ENCODE results near the gene PNPLA8.
A peak's percentile ranks its signal among the peaks of the same experiment; 100 is the strongest.
"Not testable (repeated sequence)": the region's sequence is repeated elsewhere in the genome, so short reads cannot be mapped to it uniquely, and the experiment has no call there.

The PNPLA8 gene

DNA sequence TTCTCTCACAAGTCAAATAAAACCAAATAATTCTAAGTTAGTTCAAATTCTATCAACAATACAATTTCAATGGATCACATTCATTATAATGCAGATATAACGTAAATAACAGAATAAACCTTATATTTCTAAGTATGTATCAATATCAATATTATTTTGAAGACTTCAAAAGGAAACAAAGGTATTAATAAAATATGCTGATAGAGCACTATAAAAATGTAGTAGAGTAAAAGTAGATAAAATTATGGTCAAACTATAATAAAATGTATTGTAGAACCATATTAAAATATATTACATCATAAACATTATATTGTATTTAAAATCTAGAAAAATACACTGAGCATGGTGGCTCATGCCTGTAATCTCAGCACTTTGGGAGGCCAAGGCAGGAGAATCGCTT, 46.2 kb downstream of the PNPLA8 start:
- DNase-seq (ENCODE audit: low read depth, low spot score): no peak

DNA sequence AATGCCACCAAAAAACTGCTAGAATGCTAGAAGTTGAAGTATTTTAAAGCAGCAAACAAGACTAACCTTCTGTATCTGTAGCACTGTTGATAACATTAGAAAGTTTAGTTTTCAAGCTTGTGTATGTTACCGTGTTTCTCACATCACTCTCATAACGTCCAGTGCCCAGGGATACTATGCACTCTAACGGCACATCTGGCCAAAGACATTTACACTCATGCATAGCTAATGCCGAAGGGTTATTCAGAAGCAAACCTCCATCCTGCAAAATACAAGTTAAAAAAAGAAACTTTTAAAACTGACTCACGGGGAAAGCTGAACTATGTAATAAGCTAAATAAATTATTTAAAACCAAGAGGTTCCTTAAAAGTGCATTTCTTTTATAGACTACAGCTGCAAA, 46.8 kb downstream of the PNPLA8 start:
- no peak for DNase-seq (ENCODE audit: low read depth, low spot score)

DNA sequence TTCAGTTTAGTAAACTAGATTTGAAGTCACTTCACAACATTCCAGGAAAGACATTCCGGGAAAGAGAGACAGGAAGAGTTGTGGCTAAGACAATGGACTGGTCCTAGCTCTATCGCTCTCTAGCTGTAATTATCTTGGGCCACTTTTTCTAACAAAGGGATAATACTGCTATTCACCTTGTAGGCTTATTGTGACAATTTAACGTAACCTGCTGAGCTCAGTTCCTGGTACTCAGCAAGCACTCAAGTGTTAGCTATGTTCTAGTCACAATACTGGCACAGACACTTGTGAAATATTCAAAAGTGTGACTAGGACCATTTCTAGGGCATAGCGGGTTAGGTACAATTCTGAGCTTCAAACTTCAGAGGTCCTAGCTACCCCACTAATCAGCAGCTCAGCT, 57.7 kb downstream of the PNPLA8 start:
- DNase-seq (ENCODE audit: low read depth, low spot score): no peak

DNA sequence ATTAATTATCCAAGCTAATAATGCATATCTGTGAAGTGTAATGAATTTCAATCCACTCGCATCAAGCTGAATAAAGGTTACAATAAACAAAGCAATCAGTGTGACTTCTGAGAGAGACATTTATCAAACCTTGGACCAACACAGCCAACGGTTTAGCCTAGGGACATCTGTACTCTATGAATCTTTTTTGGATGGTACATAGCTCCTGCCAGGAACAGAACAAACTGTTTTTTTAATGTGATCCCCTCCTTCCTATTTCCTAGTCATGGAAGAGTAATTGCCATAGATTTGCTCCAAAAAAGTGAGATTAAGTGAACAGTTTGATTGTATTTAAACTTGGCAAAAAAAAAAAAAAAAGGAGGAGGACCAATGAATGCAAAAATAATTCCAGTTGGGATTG, 58.5 kb downstream of the PNPLA8 start:
- DNase-seq (ENCODE audit: low read depth, low spot score): no peak

DNA sequence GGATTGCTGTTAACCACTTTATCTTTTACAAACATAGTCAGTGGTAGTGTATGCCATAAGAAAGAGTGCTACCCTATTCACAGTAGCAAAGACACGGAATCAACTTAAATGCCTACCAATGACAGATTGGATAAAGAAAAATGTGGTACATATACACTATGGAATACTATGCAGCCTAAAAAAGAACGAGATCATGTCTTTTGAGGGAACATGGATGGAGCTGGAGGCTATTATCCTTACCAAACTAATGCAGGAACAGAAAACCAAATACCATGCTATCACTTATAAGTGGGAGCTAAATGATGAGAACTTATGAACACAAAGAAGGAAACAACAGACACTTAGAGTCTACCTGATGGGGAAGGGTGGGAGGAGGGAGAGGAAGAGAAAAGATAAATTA, 59.6 kb downstream of the PNPLA8 start:
- DNase-seq (ENCODE audit: low read depth, low spot score): not testable (repeated sequence)

DNA sequence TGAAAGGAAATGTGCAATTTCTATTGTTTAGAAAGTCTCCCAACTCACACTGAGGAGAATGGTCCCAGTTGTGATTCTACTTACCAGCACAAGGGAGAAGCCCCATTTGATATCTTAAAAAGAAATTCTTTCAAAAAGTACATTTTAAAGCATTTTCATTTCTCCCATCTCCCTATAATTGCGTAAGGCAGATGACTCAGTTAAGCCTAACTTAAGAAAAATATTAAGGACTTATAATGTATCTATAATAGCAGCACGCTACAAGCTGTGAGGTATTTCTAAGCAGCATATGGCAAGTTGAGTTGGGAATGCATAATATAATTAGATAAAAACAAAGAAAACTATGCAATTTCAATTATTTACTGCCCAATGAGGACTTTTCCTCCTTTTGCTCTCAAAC, 61.2 kb downstream of the PNPLA8 start:
- no peak for DNase-seq (ENCODE audit: low read depth, low spot score)

DNA sequence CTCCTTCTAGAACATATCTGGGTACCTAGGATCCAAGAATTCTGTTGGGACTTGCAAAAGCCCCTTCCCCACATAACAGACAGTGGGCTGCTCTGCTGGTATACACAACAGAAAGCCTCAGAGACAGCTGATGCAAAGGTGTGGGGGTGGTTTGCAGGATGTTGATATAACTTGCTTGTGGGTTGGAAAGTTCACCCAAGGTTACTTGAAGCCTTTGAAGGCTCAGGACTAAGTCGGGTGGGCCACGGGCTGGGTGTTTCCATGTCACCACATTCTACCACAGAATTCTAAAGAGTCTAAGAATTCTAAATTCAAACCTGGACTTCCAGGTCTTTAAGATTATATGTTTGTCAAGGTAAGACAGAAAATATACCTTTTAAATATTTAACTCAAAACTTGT, 62.3 kb downstream of the PNPLA8 start:
- no peak for DNase-seq (ENCODE audit: low read depth, low spot score)

DNA sequence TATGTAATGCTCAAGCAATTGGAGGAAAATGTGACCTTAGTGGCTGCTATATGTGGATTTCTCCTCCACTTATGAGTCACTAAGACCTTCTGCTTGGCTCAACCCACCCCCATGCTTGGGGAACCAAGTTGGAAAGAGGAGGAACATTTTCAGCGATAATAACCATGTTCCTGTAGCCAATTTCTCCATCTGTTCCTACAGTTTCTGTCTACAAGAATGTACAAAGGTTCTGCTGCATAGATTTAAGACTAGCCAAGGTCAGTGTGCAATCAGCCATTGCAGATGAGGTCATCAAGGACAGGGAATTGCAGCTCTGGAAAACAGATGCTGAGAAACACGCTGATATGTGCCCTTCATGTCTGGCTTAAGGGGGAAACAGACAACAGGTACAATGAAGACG, 64.1 kb downstream of the PNPLA8 start:
- DNase-seq (ENCODE audit: low read depth, low spot score): no peak

DNA sequence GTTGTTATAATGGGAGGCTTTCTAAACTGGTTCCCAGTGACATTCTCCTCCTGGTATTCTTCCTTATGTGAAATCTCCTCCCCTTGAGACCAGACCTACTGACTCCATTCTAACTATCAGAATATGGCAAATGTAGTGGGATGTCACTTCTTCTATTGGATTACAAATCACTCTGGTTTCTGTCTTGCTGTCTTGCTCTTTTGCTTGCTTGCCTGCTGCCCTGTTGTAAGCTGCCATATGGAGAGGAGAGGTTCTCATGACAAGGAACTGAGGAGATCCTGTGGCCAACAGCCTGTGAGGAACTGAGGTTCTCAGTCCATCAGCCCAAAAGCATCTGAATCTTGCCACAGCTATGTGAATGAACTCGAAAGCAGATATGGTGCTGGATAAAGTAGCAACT, 65.0 kb downstream of the PNPLA8 start:
- no peak for DNase-seq (ENCODE audit: low read depth, low spot score)

DNA sequence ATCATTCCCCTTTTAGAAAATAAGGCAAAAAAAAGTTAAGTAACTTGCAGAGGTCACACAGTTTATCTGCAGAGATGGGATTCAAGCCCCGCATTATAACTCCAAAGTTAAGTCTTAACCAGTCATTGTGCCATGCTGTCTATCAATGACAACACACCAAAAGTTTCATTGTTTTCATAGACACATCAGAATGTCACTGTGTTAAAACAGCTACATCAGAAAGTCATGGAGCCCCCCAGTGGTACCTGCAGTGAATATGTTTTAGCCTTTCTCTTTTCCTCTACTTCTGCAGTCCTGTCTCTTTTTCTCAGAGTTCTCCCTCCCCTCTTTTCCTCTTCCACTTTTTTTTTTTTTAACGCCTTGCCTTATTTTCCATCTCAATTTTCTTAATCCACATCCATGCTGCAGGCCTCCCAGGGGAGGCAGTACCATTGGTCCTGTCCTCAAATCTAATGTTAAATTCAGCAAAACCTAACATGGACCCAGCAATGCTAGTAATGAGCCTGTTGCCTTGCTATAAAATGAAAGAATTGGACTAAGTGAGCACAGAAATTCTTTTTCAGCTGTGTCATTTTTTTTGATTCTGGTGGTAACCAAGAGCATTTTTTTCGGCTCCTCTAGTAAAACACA, 65.9 kb downstream of the PNPLA8 start:
- DNase-seq (ENCODE audit: low read depth, low spot score): no peak

DNA sequence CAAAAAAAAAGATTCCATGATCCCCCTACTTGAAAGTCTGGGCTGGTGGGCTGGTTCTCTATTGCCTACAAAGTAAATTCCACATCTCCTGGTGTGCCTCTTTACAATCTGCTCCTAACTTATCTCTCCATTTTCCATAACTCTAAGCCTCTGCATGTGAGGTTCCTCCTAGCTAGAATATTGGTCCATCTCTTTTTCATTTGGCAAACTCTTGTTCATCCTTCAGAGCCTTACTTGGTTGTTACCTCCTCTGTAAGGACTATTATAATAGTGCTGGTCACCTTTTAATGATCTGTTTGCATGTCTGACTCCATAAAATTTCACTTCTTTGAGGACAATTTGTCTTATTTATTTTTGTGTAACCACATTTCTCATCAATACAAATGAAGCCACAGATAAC, 68.1 kb downstream of the PNPLA8 start:
- DNase-seq (ENCODE audit: low read depth, low spot score): no peak

DNA sequence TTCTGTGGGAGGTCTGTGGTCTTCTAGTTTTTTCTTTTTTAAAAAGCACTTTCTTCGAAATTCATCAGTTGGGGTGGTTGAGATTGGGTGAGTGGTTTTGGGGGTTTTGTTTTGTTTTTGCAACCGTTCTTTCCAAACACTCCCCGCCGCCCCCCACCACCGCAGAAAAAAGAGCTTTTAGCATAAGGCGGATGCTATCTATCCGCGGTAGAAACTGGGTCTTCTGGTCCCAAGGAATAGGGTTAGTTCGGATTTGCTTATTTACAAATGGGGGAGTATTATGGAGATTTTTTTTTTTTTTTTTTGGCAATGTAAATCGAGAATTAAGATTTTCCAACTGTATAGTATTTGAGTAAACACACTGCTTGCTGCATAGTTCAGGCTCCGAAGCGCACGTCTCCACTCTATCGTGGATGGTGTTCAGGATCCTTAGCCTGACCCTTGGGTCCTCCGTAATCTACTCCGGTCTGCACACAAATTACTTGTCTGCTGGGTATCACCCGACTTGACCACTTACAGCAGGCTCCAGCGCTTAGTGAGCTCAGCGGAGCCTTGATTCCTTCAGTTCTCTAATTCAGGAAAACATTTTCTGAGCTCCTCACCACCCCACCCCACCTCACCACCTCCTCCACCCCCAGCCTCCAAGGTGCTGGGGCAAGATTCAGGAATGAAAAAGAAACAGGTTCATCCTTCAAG, 68.9 kb downstream of the PNPLA8 start:
- DNase-seq (ENCODE audit: low read depth, low spot score): no peak

DNA sequence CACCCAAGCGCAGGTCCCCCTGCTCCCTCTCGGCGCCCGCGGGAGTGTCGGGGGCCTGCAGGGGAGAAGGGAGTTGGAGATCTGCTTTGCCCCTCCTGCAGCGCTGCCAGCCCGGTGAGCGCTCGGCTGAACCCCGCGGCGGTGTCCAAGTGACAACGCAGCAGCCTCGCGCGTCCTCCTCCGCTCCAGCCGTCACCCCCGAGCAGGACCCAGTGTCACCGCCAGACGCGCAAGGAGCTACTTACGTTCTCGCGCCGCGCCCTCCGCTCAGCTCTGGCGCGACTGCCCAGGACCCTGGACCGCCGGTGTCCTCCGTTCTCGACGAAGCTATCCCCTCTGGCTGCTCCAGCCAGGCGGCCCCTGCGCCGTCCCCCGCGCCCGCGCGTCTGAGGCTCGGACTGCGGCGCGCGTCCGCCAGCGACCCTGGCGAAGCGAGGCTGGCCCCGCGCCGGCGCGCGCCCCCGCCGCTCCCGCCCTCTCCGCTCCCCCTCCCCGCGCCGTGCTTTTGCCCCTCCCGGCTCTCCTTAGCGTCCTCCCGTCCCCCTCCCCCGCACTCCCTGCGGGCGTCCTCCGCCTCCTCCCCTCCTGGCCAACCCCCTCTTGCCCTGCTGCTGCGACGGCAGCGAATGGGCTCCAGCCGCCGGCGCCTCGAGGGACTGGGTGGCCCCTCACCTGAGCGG, 69.8 kb downstream of the PNPLA8 start, which contains the start of gene NRCAM:
NRCAM (minus strand) TSS at position 439 of the 680 bp plus-strand sequence. CDS start 216,372 bp downstream, outside the sequence.
- peak; percentile 71 for DNase-seq (ENCODE audit: low read depth, low spot score)

DNA sequence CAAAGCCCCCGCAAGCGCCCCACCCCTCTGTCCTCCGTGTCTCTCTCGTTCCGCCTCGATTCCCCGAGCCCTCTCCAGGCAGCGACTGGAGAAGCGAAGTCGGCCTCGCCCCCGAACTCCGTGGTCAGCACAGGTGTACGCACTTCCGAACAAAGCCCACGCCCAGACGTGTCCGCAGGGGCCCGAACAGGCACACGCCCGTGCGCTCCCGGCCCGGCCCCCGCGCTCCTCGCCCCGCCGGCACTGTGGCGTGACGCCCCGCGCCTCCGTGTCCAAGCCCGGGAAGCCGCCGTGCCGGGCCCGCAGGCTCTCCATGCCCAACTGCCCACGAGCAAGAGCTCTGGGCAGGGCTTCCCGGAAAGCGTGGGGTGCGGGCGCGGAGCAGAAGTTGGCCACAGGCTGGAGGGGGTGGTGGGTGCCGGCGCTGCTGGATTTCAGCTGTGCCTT, 70.4 kb downstream of the PNPLA8 start:
- no peak for DNase-seq (ENCODE audit: low read depth, low spot score)

DNA sequence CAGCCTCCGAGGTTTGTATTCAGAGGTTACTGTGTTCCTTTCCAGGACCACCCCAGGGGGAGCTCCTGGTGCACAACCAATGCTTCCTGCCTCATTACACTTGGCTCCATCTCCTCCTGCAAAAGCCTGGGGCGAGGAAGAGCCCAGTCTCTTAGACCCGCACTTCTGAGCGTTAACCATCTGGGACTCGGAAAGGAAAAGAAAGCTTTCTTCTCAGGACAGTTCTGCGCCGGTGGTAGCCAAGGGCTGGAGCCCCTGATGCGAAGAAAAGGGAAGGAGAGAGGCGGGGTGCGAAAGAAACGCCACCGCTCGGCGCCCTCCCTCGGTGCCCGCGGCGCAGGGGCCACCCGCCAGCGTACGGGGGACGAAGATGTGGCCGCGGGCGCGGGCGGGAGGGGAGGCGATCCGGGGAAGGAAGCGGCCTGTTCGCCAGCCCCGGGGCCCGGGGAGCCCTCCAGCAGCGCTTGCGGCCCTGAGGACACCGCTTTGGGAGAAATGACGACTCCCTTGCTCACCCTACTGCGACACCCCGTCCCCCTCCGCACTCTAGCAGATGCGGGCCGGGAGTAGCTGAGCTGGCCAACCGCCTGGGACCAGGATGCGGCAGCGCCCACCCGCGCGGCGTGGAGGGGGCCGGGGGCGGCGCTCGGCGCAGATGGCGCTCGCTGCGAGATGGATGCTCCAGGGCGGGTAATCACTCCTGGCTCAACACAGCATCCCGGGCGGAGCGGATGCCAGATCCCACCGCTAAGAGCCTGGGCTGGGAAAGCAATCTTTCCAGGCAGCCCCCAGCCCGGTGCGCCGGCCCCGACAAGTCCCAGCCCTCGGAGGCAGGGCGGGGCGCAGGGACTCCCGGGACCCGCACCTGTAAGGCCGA, 71.0 kb downstream of the PNPLA8 start:
- peak; percentile 71 for DNase-seq (ENCODE audit: low read depth, low spot score)

DNA sequence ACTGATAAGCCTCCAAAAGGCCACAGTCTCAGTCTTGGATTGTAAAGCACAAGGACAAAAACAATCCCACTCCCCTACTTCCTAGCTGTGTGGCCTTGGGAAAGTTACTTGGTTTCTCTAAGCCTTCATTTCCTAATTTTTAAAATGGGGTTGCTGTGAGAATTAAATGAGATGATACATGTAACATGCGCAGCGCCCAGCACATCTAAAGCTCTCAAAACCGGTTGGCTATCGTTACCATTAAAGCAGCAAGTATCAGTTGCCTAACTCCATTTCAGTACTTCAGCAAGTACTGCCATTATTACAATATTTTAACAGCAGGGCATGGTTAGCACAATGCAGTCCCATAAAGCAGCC, 71.6 kb downstream of the PNPLA8 start:
- DNase-seq (ENCODE audit: low read depth, low spot score): no peak

DNA sequence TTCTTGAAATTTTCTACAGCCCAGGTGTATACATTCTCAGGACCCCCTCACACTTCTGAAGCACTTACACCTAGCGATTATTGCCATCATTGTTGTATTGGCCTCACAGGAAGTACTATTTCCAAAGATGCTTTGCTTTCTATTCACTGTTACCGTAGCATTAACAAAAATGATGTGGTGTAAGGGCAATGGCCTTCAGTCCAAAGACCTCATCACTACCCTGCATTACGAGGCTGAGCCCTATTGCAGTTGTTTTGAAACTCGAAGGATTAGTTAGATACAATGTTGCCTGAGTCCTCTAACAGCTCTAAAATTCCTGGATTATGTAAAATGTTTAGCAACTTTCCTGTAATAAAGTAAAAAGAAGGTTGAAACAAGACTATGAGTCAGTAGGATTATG, 72.6 kb downstream of the PNPLA8 start:
- no peak for DNase-seq (ENCODE audit: low read depth, low spot score)

DNA sequence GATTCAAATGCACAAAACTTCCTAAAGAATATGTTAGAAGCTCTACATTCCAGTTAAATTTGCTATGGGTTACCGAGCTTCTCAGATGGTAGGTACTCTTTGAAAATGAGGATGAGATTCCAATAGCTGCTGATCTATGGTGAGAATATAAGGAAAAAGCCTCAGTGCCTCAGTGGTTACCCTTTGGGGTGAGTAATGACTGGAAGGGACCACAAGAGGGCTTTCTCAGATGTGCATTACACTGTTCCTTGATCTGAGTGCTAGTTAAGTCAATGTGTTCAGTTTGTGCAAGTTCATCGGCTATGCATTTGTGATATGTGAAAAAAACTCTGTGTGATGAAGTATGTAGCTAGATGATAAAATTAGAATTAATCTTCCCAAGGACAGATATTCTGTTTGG, 73.2 kb downstream of the PNPLA8 start:
- no peak for DNase-seq (ENCODE audit: low read depth, low spot score)

DNA sequence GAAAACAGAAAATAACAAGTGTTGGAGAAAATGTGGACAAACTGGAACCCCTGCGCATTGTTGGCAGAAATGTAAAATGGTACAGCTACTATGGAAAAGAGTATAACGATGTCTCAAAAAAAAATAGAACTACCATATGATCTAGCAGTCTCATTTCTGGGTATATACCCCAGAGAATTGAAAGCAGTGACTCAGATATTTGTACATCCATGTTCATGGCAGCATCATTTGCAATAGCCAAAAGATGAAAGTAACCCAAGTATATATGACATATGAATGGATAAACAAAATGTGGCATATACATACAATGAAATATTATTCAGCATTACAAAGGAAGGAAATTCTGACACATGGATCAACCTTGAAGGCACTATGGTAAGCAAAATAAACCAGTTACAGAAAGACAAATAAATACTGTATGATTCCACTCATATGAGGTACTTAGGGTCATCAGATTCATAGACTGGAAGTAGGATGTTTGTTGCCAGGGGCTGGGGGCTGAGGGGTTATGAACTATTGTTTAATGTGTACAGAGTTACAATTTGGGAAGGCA, 74.6 kb downstream of the PNPLA8 start:
- DNase-seq (ENCODE audit: low read depth, low spot score): no peak

DNA sequence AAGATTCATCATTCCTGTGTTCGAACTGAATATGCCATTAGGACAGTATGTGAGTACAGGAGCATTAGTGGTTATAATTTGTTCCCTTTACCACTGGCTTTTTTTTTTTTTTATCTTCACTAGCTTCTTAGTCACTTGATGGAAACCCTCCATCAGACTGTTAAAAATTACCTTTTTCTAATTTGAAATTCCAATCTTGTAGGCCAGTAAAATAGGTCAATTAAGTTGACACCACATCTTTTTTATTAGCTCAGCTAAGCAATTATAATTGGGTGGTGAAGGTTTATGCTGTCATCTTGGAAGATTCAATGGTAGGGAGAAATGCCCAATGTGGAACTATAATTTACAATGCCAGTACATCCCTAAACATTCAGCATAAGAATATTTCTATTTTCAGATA, 75.8 kb downstream of the PNPLA8 start:
- no peak for DNase-seq (ENCODE audit: low read depth, low spot score)

DNA sequence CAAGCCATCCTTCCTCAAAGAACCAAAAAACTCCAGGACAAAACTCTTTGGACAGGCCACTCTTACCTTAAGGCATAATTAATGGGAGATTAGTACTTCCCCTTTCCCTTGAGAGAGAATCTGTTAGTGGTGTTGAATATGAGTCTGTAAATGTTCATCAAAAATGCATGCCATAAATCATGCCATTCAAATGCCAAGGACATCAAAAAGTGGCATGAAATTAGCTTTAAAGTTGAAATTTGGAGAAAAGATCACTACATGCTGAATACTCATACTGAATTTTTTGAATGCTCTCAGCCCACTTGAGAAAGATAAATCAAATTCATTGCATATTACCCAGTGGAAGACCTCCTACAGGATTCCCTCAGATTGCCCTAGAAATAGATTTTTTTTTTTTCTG, 76.4 kb downstream of the PNPLA8 start:
- DNase-seq (ENCODE audit: low read depth, low spot score): no peak

Measured in ELF-1 (cell line).